ENCODE results near the gene METTL1. TPM values are rescaled to one million over a fixed set of nuclear protein-coding genes. Genes with fewer than 3 reads are reported as not detected.

METTL1 gene
- total RNA-seq, 1 donor from 2014 or later = 40.7 TPM

GRCh38 chr12:57806677-57807076 lies 34.8 kb upstream of the METTL1 start:
- POLR2A ChIA-PET = no interaction called here
- CTCF ChIA-PET = interaction anchor here (1.2 kb wide), 1 partner anchor 98 kb away, joined by 4 read pairs; no protein-coding TSS in a partner anchor
- no peak overlapping the region for H3K27ac Mint-ChIP-seq
- no peak for ATAC-seq (ENCODE audit: low read depth)
- no peak overlapping the region for H3K4me3 Mint-ChIP-seq
- TF ChIP-seq, protein P1, sequence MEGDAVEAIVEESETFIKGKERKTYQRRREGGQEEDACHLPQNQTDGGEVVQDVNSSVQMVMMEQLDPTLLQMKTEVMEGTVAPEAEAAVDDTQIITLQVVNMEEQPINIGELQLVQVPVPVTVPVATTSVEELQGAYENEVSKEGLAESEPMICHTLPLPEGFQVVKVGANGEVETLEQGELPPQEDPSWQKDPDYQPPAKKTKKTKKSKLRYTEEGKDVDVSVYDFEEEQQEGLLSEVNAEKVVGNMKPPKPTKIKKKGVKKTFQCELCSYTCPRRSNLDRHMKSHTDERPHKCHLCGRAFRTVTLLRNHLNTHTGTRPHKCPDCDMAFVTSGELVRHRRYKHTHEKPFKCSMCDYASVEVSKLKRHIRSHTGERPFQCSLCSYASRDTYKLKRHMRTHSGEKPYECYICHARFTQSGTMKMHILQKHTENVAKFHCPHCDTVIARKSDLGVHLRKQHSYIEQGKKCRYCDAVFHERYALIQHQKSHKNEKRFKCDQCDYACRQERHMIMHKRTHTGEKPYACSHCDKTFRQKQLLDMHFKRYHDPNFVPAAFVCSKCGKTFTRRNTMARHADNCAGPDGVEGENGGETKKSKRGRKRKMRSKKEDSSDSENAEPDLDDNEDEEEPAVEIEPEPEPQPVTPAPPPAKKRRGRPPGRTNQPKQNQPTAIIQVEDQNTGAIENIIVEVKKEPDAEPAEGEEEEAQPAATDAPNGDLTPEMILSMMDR (IDR thresholded peaks at IDR 0.05) = no peak
- no peak for DNase-seq
- H3K9me3 Mint-ChIP-seq = no peaks in the 10 kb centered on the region
- intact Hi-C loops (cut with micrococcal nuclease) = no loop called here
- H3K36me3 Mint-ChIP-seq (ENCODE audit: low read depth) = peaks cover 32% of the 10 kb centered on the region
- no peaks in the 10 kb centered on the region for H3K27me3 Mint-ChIP-seq
- no peaks in the 10 kb centered on the region for H3K4me1 Mint-ChIP-seq

DNA sequence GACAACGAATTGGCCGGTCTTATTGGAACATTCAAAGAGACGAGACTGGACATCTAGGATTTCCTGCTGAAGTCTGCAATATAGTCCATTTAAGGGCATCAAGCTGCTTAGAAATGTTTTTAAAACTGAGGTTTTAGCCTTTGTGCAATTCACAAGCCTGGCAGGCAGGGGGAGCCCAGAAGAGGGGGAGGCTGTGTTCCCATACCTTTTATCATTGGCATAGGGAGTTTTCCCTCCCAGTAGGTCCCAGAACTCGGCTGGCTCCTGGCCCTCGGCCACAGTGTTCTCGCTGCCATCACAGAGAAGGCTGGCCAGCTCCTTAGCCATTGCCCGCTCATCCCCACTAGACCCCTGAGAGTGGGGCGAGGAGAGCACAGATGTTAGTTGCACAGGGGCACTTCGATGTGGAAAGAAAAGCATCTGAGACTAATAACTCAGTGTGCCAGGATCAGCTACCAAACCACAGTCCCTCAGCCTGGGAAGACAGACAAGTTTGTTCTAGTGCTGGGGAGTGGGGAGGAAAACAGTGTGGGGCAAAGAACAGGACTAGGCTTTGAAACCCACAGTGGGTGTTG lies 31.5 kb upstream of the METTL1 start:
- TF ChIP-seq, protein P1 (IDR thresholded peaks at IDR 0.05) = no peak
- Mint-ChIP-seq H3K4me1 (no peaks in the 10 kb centered on the region), H3K27me3 (no peaks in the 10 kb centered on the region), H3K27ac (no peak overlapping the region), H3K9me3 (no peaks in the 10 kb centered on the region), H3K4me3 (no peak overlapping the region), H3K36me3 (ENCODE audit: low read depth) (peaks cover 49% of the 10 kb centered on the region)
- CTCF ChIA-PET = interaction anchor here (0.9 to 3.5 kb wide), 13 partner anchors 10 to 107 kb away, joined by 3 to 34 read pairs (median 5); partner anchors contain the start of genes AVIL and TSFM
- intact Hi-C loops (cut with micrococcal nuclease) = loop anchor here (1.0 to 2.0 kb wide), 3 partner anchors 28 to 102 kb away; no protein-coding TSS in a partner anchor
- POLR2A ChIA-PET = interaction anchor here (0.6 kb wide), 1 partner anchor 101 kb away, joined by 7 read pairs; no protein-coding TSS in a partner anchor
- DNase-seq = no peak
- peak; percentile 54 for ATAC-seq (ENCODE audit: low read depth)

DNA sequence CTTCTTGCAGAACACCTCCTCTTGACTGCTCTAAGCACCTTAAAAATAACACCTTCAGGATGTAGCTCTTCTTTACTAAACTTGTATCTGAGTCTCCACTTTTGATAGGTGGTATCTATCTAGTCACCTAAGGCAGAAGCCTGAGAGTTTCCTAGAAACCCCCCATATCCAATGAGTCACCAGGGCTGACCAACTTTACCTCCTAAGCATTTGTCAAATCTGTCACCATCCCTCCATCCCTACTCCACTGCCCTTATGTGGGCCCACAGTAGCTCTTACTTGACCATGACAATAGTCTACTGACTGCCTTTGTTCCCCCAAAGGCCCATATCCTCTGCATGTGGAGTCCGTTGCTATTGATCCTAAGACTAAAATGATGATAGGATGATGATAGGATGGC lies 30.7 kb upstream of the METTL1 start:
- CTCF ChIA-PET = interaction anchor here (0.9 to 3.5 kb wide), 11 partner anchors 9 to 108 kb away, joined by 3 to 34 read pairs (median 5); partner anchors contain the start of genes AVIL and TSFM
- intact Hi-C loops (cut with micrococcal nuclease) = loop anchor here (1.0 to 2.0 kb wide), 3 partner anchors 29 to 103 kb away; no protein-coding TSS in a partner anchor
- ATAC-seq (ENCODE audit: low read depth) (no peak), DNase-seq (no peak)
- Mint-ChIP-seq H3K4me1 (no peaks in the 10 kb centered on the region), H3K9me3 (no peaks in the 10 kb centered on the region), H3K27ac (no peak overlapping the region), H3K4me3 (no peak overlapping the region), H3K36me3 (ENCODE audit: low read depth) (peaks cover 48% of the 10 kb centered on the region), H3K27me3 (no peaks in the 10 kb centered on the region)
- TF ChIP-seq, protein P1 (IDR thresholded peaks at IDR 0.05) = no peak
- POLR2A ChIA-PET = interaction anchor here (0.6 kb wide), 1 partner anchor 102 kb away, joined by 7 read pairs; no protein-coding TSS in a partner anchor

DNA sequence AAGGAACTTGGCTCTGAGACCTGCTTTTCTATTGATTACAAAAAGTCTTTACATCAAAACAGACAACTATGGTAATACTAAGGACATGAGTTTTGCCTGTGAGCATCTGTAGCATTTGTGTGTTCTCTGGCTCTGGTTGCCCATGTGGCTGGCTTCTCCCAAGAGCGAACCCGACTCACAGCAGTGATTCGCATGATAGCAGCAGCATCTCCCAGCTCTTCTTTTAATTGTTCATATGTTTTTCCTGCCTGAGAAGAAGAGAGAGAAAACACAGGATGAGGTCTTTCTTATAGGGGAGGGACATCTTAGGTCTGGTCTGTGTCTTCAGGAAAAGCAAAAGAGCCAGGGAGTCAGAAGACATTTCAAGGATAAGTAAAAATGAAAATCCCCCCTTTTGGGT lies 29.1 kb upstream of the METTL1 start:
- CTCF ChIA-PET = interaction anchor here (1.3 kb wide), 1 partner anchor 105 kb away, joined by 3 read pairs; no protein-coding TSS in a partner anchor
- no peak overlapping the region for H3K4me3 Mint-ChIP-seq
- no peaks in the 10 kb centered on the region for H3K4me1 Mint-ChIP-seq
- no peaks in the 10 kb centered on the region for H3K27me3 Mint-ChIP-seq
- DNase-seq (no peak), ATAC-seq (ENCODE audit: low read depth) (no peak)
- POLR2A ChIA-PET = no interaction called here
- intact Hi-C loops (cut with micrococcal nuclease) = no loop called here
- H3K27ac Mint-ChIP-seq = no peak overlapping the region
- no peaks in the 10 kb centered on the region for H3K9me3 Mint-ChIP-seq
- H3K36me3 Mint-ChIP-seq (ENCODE audit: low read depth) = peaks cover 59% of the 10 kb centered on the region
- TF ChIP-seq, protein P1 (IDR thresholded peaks at IDR 0.05) = no peak

GRCh38 chr12:57797933-57798332 lies 26.0 kb upstream of the METTL1 start:
- Mint-ChIP-seq H3K27ac (no peak overlapping the region), H3K36me3 (ENCODE audit: low read depth) (peaks cover 73% of the 10 kb centered on the region), H3K4me1 (no peaks in the 10 kb centered on the region)

More at GRCh38 chr12:57797933-57798332, 26.0 kb upstream of the METTL1 start:
- intact Hi-C loops (cut with micrococcal nuclease) = no loop called here
- no peaks in the 10 kb centered on the region for H3K9me3 Mint-ChIP-seq
- TF ChIP-seq, protein P1 (IDR thresholded peaks at IDR 0.05) = no peak
- no peaks in the 10 kb centered on the region for H3K27me3 Mint-ChIP-seq
- H3K4me3 Mint-ChIP-seq = no peak overlapping the region
- DNase-seq (no peak), ATAC-seq (ENCODE audit: low read depth) (no peak)
- ChIA-PET POLR2A (no interaction called here), CTCF (no interaction called here)

All from activated B cell treated with CpG ODN at 0.5 μM for 24 hours (primary cell).